CD4-positive, alpha-beta T cell (primary cell): ENCODE measurements around the gene SH3GLB2. TPM values are rescaled to one million over a fixed set of nuclear protein-coding genes. Genes with fewer than 3 reads are reported as not detected.

Experiments
- ATAC-seq: fragments of 200-7000 bp; cut with Tn5 transposase; one replicate; pipeline ENCODE4 v1.10.0; 2022; ENCODE audit warnings: mild to moderate bottlenecking; ENCODE audit not compliant: poor library complexity
- CTCF ChIA-PET: fragments of 350-600 bp; sonication (Branson Sonifier 250); formaldehyde crosslinking; loops from one replicate; lab custom pipeline; 2021; ENCODE audit warnings: antibody characterized with exemption, inconsistent platforms; lab: Charles Lee
- POLR2A ChIA-PET: fragments of 350-600 bp; sonication (Branson Sonifier 250); formaldehyde crosslinking; loops from one replicate; lab custom pipeline; 2021; ENCODE audit warnings: antibody characterized with exemption, inconsistent platforms; lab: Charles Lee
- DNase-seq, 14 experiments: peaks; one replicate each; pipeline ENCODE4 v3.0.0-alpha.2; 2013 to 2020; ENCODE audit warnings: mixed read lengths in 2 of 14
- H3K27ac ChIP-seq, 2 donors: one replicate each; pipeline versions ENCODE4 v1.5.1 to v1.7.0; 2013; ENCODE audit warnings: low read length in 2 of 2, low read depth in 1 of 2, mild to moderate bottlenecking in 1 of 2
- H3K27me3 ChIP-seq, 2 experiments: 1 replicate in 1 of 2; 2 replicates in 1 of 2; pipeline versions ENCODE4 v1.6.1 to v1.7.0; 2013; ENCODE audit warnings: low read length in 2 of 2, control low read depth in 1 of 2, mild to moderate bottlenecking in 1 of 2, moderate library complexity in 1 of 2; ENCODE audit not compliant: insufficient read depth in 2 of 2, control insufficient read depth in 1 of 2
- H3K36me3 ChIP-seq: one replicate; pipeline ENCODE4 v1.6.1; 2013; ENCODE audit warnings: low read length, control low read depth; ENCODE audit not compliant: insufficient read depth
- H3K4me1 ChIP-seq: one replicate; pipeline ENCODE4 v1.6.1; 2013; ENCODE audit warnings: low read length, control low read depth; ENCODE audit not compliant: insufficient read depth
- H3K4me3 ChIP-seq: one replicate; pipeline ENCODE4 v1.5.1; 2013; ENCODE audit warnings: mild to moderate bottlenecking, low read length, moderate library complexity
- H3K9me3 ChIP-seq, 2 experiments: 1 replicate in 1 of 2; 2 replicates in 1 of 2; pipeline versions ENCODE4 v1.6.1 to v1.7.0; 2013; ENCODE audit warnings: low read length in 2 of 2, mild to moderate bottlenecking in 2 of 2, control low read depth in 1 of 2, moderate library complexity in 1 of 2; ENCODE audit not compliant: control insufficient read depth in 1 of 2, insufficient read depth in 1 of 2
- H3K27ac Mint-ChIP-seq: one replicate; pipeline ENCODE4 v1.8.0; 2020; ENCODE audit warnings: mixed read lengths
- H3K27me3 Mint-ChIP-seq: one replicate; pipeline ENCODE4 v1.8.0; 2021; ENCODE audit warnings: mixed read lengths
- H3K36me3 Mint-ChIP-seq: one replicate; pipeline ENCODE4 v1.8.0; 2021; ENCODE audit warnings: low read depth, mixed read lengths
- H3K4me1 Mint-ChIP-seq: one replicate; pipeline ENCODE4 v1.8.0; 2021; ENCODE audit warnings: low read depth, mixed read lengths
- H3K4me3 Mint-ChIP-seq: one replicate; pipeline ENCODE4 v1.8.0; 2020; ENCODE audit warnings: mild to moderate bottlenecking, mixed read lengths
- H3K9me3 Mint-ChIP-seq: one replicate; pipeline ENCODE4 v1.8.0; 2020; ENCODE audit warnings: mixed read lengths
- intact Hi-C, 2 experiments: fragments of 100-400 bp; cut with DNase I in 1 of 2; cut with micrococcal nuclease in 1 of 2; formaldehyde crosslinking; loops; one replicate each; pipeline versions ENCODE4 v1.15.1 to v1.9.0; 2023 to 2025; cut with DNase I, micrococcal nuclease
- total RNA-seq, 174 experiments: library from RNA in 2 of 174; stranded (reverse) in 2 of 174; gene quantifications; one replicate each; pipeline ENCODE4 v1.2.3 and lab custom pipeline; 2021 to 2026
- TF ChIP-seq, protein P1 (sequence below): fragments of 200-600 bp; IDR thresholded peaks from one replicate; pipeline ENCODE4 v1.8.0; 2022; ENCODE audit warnings: antibody characterized with exemption, mild to moderate bottlenecking

Gene SH3GLB2
- total RNA-seq, 2 experiments from 2014 or later: 65.6 to 69.1 TPM

DNA sequence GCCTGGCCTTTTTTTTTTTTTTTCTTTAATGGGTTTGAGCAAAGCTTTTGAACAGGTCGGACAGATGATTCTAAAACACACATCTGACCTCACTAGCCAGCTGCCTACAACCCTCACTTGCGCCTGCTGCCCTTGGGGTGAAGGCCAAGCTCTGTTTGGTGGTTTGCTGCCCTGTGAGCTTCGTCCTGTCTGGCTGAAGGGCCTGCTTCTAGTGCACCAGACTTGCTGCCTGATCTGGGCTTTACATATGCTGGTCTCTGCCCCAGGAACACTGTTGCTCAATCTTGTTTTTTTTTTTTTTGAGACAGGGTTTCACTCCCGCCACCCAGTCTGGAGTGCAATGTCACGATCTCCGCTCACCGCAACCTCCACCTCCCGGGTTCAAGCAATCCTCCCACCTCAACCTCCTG is 36.4 kb upstream of the SH3GLB2 start:
- H3K4me1 ChIP-seq: peaks cover 20% of the 10 kb centered on the region
- peaks cover 14% of the 10 kb centered on the region for H3K4me1 Mint-ChIP-seq
- H3K36me3 Mint-ChIP-seq: peaks cover 53% of the 10 kb centered on the region
- no peak overlapping the region for H3K27ac ChIP-seq
- peaks cover 64% of the 10 kb centered on the region for H3K36me3 ChIP-seq
- H3K27me3 Mint-ChIP-seq: no peaks in the 10 kb centered on the region
- ATAC-seq (no peak), DNase-seq (no peak)
- H3K9me3 Mint-ChIP-seq: no peaks in the 10 kb centered on the region
- H3K4me3 ChIP-seq: no peak overlapping the region
- intact Hi-C loops: no loop called here
- H3K4me3 Mint-ChIP-seq: no peak overlapping the region
- H3K27me3 ChIP-seq: no peaks in the 10 kb centered on the region
- CTCF ChIA-PET: no interaction called here
- POLR2A ChIA-PET: no interaction called here
- no peak overlapping the region for H3K27ac Mint-ChIP-seq
- TF ChIP-seq, protein P1, sequence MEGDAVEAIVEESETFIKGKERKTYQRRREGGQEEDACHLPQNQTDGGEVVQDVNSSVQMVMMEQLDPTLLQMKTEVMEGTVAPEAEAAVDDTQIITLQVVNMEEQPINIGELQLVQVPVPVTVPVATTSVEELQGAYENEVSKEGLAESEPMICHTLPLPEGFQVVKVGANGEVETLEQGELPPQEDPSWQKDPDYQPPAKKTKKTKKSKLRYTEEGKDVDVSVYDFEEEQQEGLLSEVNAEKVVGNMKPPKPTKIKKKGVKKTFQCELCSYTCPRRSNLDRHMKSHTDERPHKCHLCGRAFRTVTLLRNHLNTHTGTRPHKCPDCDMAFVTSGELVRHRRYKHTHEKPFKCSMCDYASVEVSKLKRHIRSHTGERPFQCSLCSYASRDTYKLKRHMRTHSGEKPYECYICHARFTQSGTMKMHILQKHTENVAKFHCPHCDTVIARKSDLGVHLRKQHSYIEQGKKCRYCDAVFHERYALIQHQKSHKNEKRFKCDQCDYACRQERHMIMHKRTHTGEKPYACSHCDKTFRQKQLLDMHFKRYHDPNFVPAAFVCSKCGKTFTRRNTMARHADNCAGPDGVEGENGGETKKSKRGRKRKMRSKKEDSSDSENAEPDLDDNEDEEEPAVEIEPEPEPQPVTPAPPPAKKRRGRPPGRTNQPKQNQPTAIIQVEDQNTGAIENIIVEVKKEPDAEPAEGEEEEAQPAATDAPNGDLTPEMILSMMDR: no peak
- no peaks in the 10 kb centered on the region for H3K9me3 ChIP-seq

DNA sequence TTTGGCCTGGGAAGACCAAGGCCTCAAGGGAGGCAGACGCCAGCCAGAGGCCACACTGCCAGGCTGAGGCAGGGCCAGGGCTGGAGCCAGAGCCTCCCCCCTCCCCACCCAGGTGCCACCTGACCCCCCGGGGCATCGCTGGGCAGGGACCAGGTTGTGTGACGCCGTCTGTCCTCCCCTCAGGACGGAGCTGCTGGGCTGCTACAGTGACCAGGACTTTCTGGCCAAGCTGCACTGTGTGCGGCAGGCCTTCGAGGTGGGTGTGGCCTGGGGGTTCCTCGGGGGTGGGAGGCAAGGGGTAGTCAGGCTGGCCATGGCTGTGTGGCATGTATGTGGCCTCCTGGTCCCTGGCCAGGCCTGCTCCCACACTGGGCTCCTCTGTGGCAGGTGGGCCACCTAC is 34.9 kb upstream of the SH3GLB2 start:
- Histone ChIP-seq H3K36me3 (peaks cover 71% of the 10 kb centered on the region), H3K4me3 (no peak overlapping the region), H3K27ac (no peak overlapping the region), H3K4me1 (peaks cover 6% of the 10 kb centered on the region), H3K27me3 (no peaks in the 10 kb centered on the region), H3K9me3 (no peaks in the 10 kb centered on the region)
- intact Hi-C loops: no loop called here
- TF ChIP-seq, protein P1: no peak
- no peak for DNase-seq
- Mint-ChIP-seq H3K27ac (no peak overlapping the region), H3K36me3 (peaks cover 49% of the 10 kb centered on the region), H3K4me3 (no peak overlapping the region), H3K4me1 (no peaks in the 10 kb centered on the region), H3K27me3 (no peaks in the 10 kb centered on the region), H3K9me3 (no peaks in the 10 kb centered on the region)
- ATAC-seq: no peak
- ChIA-PET CTCF (no interaction called here), POLR2A (no interaction called here)

- H3K27ac Mint-ChIP-seq: no peak overlapping the region
- POLR2A ChIA-PET: no interaction called here
- intact Hi-C loops: no loop called here
- TF ChIP-seq, protein P1: no peak
- no peaks in the 10 kb centered on the region for H3K4me1 Mint-ChIP-seq
- no peak overlapping the region for H3K27ac ChIP-seq
- H3K4me3 Mint-ChIP-seq: no peak overlapping the region
- H3K36me3 Mint-ChIP-seq: peaks cover 59% of the 10 kb centered on the region
- no peaks in the 10 kb centered on the region for H3K27me3 ChIP-seq
- H3K36me3 ChIP-seq: peaks cover 65% of the 10 kb centered on the region
- CTCF ChIA-PET: no interaction called here
- no peak overlapping the region for H3K4me3 ChIP-seq
- DNase-seq (no peak), ATAC-seq (no peak)
- H3K4me1 ChIP-seq: no peaks in the 10 kb centered on the region
- H3K9me3 ChIP-seq: no peaks in the 10 kb centered on the region
- H3K27me3 Mint-ChIP-seq: no peaks in the 10 kb centered on the region
- no peaks in the 10 kb centered on the region for H3K9me3 Mint-ChIP-seq
These were observed 32.9 kb upstream of the SH3GLB2 start for GRCh38 chr9:129060991-129061390.
